ENCODE results near the gene ETHE1. TPM values are rescaled to one million over a fixed set of nuclear protein-coding genes. Genes with fewer than 3 reads are reported as not detected.
"Not testable (repeated sequence)": the region's sequence is repeated elsewhere in the genome, so short reads cannot be mapped to it uniquely, and the experiment has no call there.

Gene ETHE1
- total RNA-seq, 1 donor from 2014 or later, result 16.3 TPM

DNA sequence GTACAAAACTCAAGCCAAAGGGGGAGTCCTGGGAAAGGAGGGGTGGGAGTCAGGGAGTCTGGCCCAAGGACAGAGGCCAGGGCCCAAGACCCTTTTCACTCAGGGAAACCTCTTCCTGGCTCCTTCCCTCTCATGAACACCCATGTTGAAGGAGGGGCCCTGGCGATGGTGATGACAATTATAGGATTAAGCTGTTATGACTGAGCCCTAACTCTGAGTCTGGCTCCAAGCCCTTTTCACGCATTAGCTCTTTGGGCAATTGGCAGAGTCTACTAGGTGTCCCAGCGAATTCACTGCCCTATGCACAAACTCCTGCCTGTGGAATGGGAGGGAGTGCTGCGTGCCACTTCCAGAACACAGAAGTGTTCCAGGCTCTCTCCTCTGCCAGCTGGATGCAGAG is 26.7 kb upstream of the ETHE1 start:
- Mint-ChIP-seq H3K27me3 (no peaks in the 10 kb centered on the region), H3K9me3 (no peaks in the 10 kb centered on the region), H3K4me1 (peaks cover 8% of the 10 kb centered on the region), H3K36me3 (ENCODE audit: low read depth) (peaks cover 63% of the 10 kb centered on the region), H3K4me3 (no peak overlapping the region), H3K27ac (no peak overlapping the region)
- ChIA-PET POLR2A (interaction anchor here (1.4 kb wide), 1 partner anchor 41 kb away, joined by 4 read pairs; no protein-coding TSS in a partner anchor), CTCF (interaction anchor here (1.6 to 7.8 kb wide), 3 partner anchors 35 to 121 kb away, joined by 4 to 92 read pairs (median 4); partner anchors contain the start of genes IRGQ and ZNF576)
- TF ChIP-seq, protein P1, sequence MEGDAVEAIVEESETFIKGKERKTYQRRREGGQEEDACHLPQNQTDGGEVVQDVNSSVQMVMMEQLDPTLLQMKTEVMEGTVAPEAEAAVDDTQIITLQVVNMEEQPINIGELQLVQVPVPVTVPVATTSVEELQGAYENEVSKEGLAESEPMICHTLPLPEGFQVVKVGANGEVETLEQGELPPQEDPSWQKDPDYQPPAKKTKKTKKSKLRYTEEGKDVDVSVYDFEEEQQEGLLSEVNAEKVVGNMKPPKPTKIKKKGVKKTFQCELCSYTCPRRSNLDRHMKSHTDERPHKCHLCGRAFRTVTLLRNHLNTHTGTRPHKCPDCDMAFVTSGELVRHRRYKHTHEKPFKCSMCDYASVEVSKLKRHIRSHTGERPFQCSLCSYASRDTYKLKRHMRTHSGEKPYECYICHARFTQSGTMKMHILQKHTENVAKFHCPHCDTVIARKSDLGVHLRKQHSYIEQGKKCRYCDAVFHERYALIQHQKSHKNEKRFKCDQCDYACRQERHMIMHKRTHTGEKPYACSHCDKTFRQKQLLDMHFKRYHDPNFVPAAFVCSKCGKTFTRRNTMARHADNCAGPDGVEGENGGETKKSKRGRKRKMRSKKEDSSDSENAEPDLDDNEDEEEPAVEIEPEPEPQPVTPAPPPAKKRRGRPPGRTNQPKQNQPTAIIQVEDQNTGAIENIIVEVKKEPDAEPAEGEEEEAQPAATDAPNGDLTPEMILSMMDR (IDR thresholded peaks at IDR 0.05), result no peak
- intact Hi-C loops (cut with micrococcal nuclease), result loop anchor here (10.0 kb wide), 1 partner anchor 191 kb away; no protein-coding TSS in a partner anchor
- ATAC-seq (ENCODE audit: low read depth) (no peak), DNase-seq (no peak)

- intact Hi-C loops (cut with micrococcal nuclease), result loop anchor here (10.0 kb wide), 1 partner anchor 192 kb away; no protein-coding TSS in a partner anchor
- no peak for DNase-seq
- Mint-ChIP-seq H3K27ac (no peak overlapping the region), H3K4me3 (no peak overlapping the region), H3K4me1 (peaks cover 8% of the 10 kb centered on the region), H3K36me3 (ENCODE audit: low read depth) (peaks cover 62% of the 10 kb centered on the region), H3K9me3 (no peaks in the 10 kb centered on the region), H3K27me3 (no peaks in the 10 kb centered on the region)
- TF ChIP-seq, protein P1 (IDR thresholded peaks at IDR 0.05), result no peak
- ChIA-PET POLR2A (no interaction called here), CTCF (interaction anchor here (1.6 to 7.8 kb wide), 2 partner anchors 36 to 43 kb away, joined by 4 to 92 read pairs; partner anchors contain the start of genes IRGQ and ZNF576)
- no peak for ATAC-seq (ENCODE audit: low read depth)
Observed at GRCh38 chr19:43552616-43553015, 25.6 kb upstream of the ETHE1 start.

DNA sequence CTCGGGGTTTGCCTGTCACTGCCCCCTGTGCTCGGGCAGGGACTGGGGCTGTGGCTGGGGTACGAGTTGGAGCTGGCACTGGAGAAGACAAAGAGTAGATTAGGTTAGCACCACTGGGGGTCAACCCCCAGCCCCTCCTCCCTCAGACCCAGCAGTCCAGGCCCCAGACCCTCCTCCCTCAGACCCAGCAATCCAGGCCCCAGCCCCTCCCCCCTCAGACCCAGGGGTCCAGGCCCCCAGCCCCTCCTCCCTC is 25.1 kb upstream of the ETHE1 start:
- DNase-seq (no peak), ATAC-seq (ENCODE audit: low read depth) (no peak)
- ChIA-PET POLR2A (no interaction called here), CTCF (no interaction called here)
- no peaks in the 10 kb centered on the region for H3K9me3 Mint-ChIP-seq
- intact Hi-C loops (cut with micrococcal nuclease), result loop anchor here (10.0 kb wide), 1 partner anchor 193 kb away; no protein-coding TSS in a partner anchor
- TF ChIP-seq, protein P1 (IDR thresholded peaks at IDR 0.05), result no peak
- H3K4me1 Mint-ChIP-seq, result peaks cover 8% of the 10 kb centered on the region
- no peak overlapping the region for H3K27ac Mint-ChIP-seq
- H3K27me3 Mint-ChIP-seq, result no peaks in the 10 kb centered on the region
- H3K36me3 Mint-ChIP-seq (ENCODE audit: low read depth), result peaks cover 60% of the 10 kb centered on the region
- H3K4me3 Mint-ChIP-seq, result no peak overlapping the region

- no peaks in the 10 kb centered on the region for H3K9me3 Mint-ChIP-seq
- H3K4me3 Mint-ChIP-seq, result no peak overlapping the region
- ChIA-PET POLR2A (interaction anchor here (0.6 kb wide), 1 partner anchor 655 kb away, joined by 3 read pairs; no protein-coding TSS in a partner anchor), CTCF (no interaction called here)
- intact Hi-C loops (cut with micrococcal nuclease), result loop anchor here (10.0 kb wide), 1 partner anchor 193 kb away; no protein-coding TSS in a partner anchor
- no peaks in the 10 kb centered on the region for H3K27me3 Mint-ChIP-seq
- H3K36me3 Mint-ChIP-seq (ENCODE audit: low read depth), result peaks cover 60% of the 10 kb centered on the region
- TF ChIP-seq, protein P1 (IDR thresholded peaks at IDR 0.05), result no peak
- peaks cover 8% of the 10 kb centered on the region for H3K4me1 Mint-ChIP-seq
- DNase-seq (no peak), ATAC-seq (ENCODE audit: low read depth) (no peak)
- H3K27ac Mint-ChIP-seq, result peak overlapping the region; percentile 36
Observed at GRCh38 chr19:43551399-43552197, 24.6 kb upstream of the ETHE1 start.

DNA sequence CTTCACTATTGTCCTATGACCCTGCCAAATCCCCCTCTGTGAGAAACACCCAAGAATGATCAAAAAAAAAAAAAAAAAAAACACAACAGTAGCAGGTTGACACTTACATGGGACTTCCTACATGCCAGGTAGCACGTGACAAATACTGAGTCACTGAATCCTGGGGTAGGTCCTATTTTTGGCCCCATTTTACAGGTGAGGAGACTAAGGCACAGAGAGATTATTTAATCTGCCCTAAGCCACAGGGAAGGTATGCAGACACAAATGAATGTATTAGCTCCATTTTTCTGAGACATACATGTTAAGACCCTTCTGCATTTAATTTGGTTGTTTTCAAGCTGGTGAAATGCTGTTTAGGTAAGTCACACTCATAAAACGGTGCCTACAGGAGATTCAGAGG is 21.7 kb upstream of the ETHE1 start:
- Mint-ChIP-seq H3K27me3 (no peaks in the 10 kb centered on the region), H3K27ac (no peak overlapping the region), H3K4me3 (no peak overlapping the region), H3K36me3 (ENCODE audit: low read depth) (peaks cover 63% of the 10 kb centered on the region), H3K9me3 (no peaks in the 10 kb centered on the region), H3K4me1 (no peaks in the 10 kb centered on the region)
- DNase-seq (no peak), ATAC-seq (ENCODE audit: low read depth) (no peak)
- CTCF ChIA-PET, result interaction anchor here (1.0 kb wide), 1 partner anchor 9 kb away, joined by 3 read pairs; no protein-coding TSS in a partner anchor
- POLR2A ChIA-PET, result interaction anchor here (0.6 kb wide), 1 partner anchor 62 kb away, joined by 4 read pairs; no protein-coding TSS in a partner anchor
- TF ChIP-seq, protein P1 (IDR thresholded peaks at IDR 0.05), result no peak
- intact Hi-C loops (cut with micrococcal nuclease), result no loop called here

DNA sequence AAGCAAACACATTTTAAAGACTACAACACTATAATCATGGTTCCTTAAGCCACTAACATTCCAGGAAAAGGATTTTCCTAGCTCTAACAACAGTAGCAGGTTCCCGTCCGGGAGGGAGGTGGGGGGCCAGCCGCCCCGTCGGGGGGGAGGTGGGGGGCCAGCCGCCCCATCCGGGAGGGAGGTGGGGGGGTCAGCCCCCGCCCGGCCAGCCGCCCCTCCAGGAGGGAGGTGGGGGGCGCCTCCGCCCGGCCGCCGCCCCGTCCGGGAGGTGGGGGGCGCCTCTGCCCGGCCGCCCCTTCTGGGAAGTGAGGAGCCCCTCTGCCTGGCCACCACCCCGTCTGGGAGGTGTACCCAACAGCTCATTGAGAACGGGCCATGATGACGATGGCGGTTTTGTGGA is 20.9 kb upstream of the ETHE1 start:
- H3K9me3 Mint-ChIP-seq; H3K27ac Mint-ChIP-seq; intact Hi-C loops (cut with micrococcal nuclease); H3K4me3 Mint-ChIP-seq; H3K4me1 Mint-ChIP-seq; H3K27me3 Mint-ChIP-seq; DNase-seq; ATAC-seq (ENCODE audit: low read depth); CTCF ChIA-PET: not testable (repeated sequence)
- POLR2A ChIA-PET, result interaction anchor here (0.6 kb wide), 1 partner anchor 13 kb away, joined by 4 read pairs; no protein-coding TSS in a partner anchor
- H3K36me3 Mint-ChIP-seq (ENCODE audit: low read depth), result peaks cover 63% of the 10 kb centered on the region
